ENCODE data around the gene PLPPR2. TPM values are rescaled to one million over a fixed set of nuclear protein-coding genes. Genes with fewer than 3 reads are reported as not detected.

Gene PLPPR2
- total RNA-seq, 1 donor from 2014 or later = 17.7 TPM

Other genes starting within 250 kb of the PLPPR2 start
- gene SPC24, start 199.7 kb upstream of the PLPPR2 start, total RNA-seq = 8.6 TPM
- 434 TPM for gene KANK2, start 157.9 kb upstream of the PLPPR2 start, total RNA-seq
- 0.87 TPM for gene ANGPTL8, start 115.8 kb upstream of the PLPPR2 start, total RNA-seq
- 35.1 TPM for gene DOCK6, start 92.9 kb upstream of the PLPPR2 start, total RNA-seq
- gene TSPAN16, start 59.3 kb upstream of the PLPPR2 start, total RNA-seq = not detected
- gene RAB3D, start 15.8 kb upstream of the PLPPR2 start, total RNA-seq = 9.4 TPM
- gene TMEM205, start 9.2 kb upstream of the PLPPR2 start, total RNA-seq = 106 TPM
- 17.1 TPM for gene CCDC159, start 8.9 kb upstream of the PLPPR2 start, total RNA-seq
- gene SWSAP1, start 19.2 kb downstream of the PLPPR2 start, total RNA-seq = 1.9 TPM
- gene EPOR, start 28.9 kb downstream of the PLPPR2 start, total RNA-seq = 8.4 TPM
- 10.5 TPM for gene RGL3, start 63.9 kb downstream of the PLPPR2 start, total RNA-seq
- 0.68 TPM for gene ODAD3, start 79.7 kb downstream of the PLPPR2 start, total RNA-seq
- 123 TPM for gene PRKCSH, start 80.2 kb downstream of the PLPPR2 start, total RNA-seq
- gene ELAVL3, start 125.6 kb downstream of the PLPPR2 start, total RNA-seq = 0.35 TPM
- gene ZNF653, start 150.4 kb downstream of the PLPPR2 start, total RNA-seq = 4.8 TPM
- 172 TPM for gene ECSIT, start 173.7 kb downstream of the PLPPR2 start, total RNA-seq
- gene CNN1, start 183.4 kb downstream of the PLPPR2 start, total RNA-seq = 174 TPM
- gene ELOF1, start 203.8 kb downstream of the PLPPR2 start, total RNA-seq = 33.5 TPM
- gene ACP5, start 222.2 kb downstream of the PLPPR2 start, total RNA-seq = 2.3 TPM
- 4.9 TPM for gene ZNF627, start 242.1 kb downstream of the PLPPR2 start, total RNA-seq

All from Right ventricle myocardium inferior (tissue), 1 donor.